OCI-LY1 (cell line): ENCODE data around the gene PIK3CA.

Experiments used
- CTCF ChIP-seq: fragments of 200-600 bp; sonication (generic), shearing (Covaris generic); IDR thresholded peaks from 2 replicates; pipeline ENCODE4 v1.5.1; 2017; ENCODE audit warnings: mild to moderate bottlenecking, antibody characterized with exemption, low read length, moderate library complexity, mixed read lengths
- EZH2 ChIP-seq: fragments of 200-600 bp; sonication (generic), shearing (Covaris generic); IDR thresholded peaks from 2 replicates; pipeline ENCODE4 v1.8.0; 2017; ENCODE audit warnings: borderline replicate concordance, mixed run types, mild to moderate bottlenecking, antibody characterized with exemption, low read length, moderate library complexity, mixed read lengths

DNA sequence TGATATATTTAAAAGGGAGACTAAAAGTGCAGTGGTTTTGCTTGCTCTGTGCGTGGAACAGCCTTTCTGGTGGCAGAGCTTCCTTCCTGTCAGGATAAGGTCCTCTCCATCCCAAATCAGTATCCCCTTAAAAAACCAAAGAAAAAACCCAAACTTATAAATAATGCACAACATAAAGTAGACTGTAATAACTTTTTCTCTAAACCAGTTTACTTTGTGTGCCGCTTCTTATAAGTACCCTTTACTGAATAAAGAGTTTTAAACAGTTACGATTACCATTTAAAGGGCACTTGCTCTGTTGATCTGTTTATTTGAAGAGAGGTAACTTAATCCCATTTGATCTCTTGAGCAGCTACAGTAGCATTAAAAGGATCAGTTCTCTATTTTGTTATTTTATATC is 2.5 kb downstream of the PIK3CA start:
- TF ChIP-seq CTCF = no peak
- no peak for TF ChIP-seq EZH2
